Hepatocyte (in vitro differentiated cells): ENCODE measurements around the gene TSACC. TPM values are rescaled to one million over a fixed set of nuclear protein-coding genes. Genes with fewer than 3 reads are reported as not detected.

Experiments
- DNase-seq: peaks from one replicate; pipeline ENCODE4 v3.0.0-alpha.2; 2016; ENCODE audit warnings: low spot score
- H2AFZ ChIP-seq: fragments of 200-600 bp; sonication (generic); 2 replicates; pipeline ENCODE4 v1.6.0; 2016; ENCODE audit warnings: antibody characterized with exemption, mild to moderate bottlenecking
- H3K27ac ChIP-seq: fragments of 200-600 bp; sonication (generic); 2 replicates; pipeline ENCODE4 v1.5.1; 2016; ENCODE audit warnings: mild to moderate bottlenecking
- H3K27me3 ChIP-seq: fragments of 200-600 bp; sonication (generic); 2 replicates; pipeline ENCODE4 v1.6.1; 2016
- H3K36me3 ChIP-seq: fragments of 200-600 bp; sonication (generic); replicated peaks from 2 replicates; pipeline ENCODE4 v1.5.1; 2016; ENCODE audit warnings: low read depth; ENCODE audit not compliant: insufficient read depth
- H3K4me1 ChIP-seq: fragments of 200-600 bp; sonication (generic); 2 replicates; pipeline ENCODE4 v1.5.1; 2016; ENCODE audit warnings: mild to moderate bottlenecking, moderate library complexity; ENCODE audit not compliant: insufficient read depth
- H3K4me2 ChIP-seq: fragments of 200-600 bp; sonication (generic); 2 replicates; pipeline ENCODE4 v1.6.0; 2016
- H3K4me3 ChIP-seq: fragments of 200-600 bp; sonication (generic); 2 replicates; pipeline ENCODE4 v1.5.1; 2016; ENCODE audit warnings: mild to moderate bottlenecking
- H3K79me2 ChIP-seq: fragments of 200-600 bp; sonication (generic); 2 replicates; pipeline ENCODE4 v1.6.0; 2017; ENCODE audit warnings: mild to moderate bottlenecking
- H3K9me2 ChIP-seq: fragments of 200-600 bp; sonication (generic); replicated peaks from 2 replicates; pipeline ENCODE4 v1.6.0; 2017; ENCODE audit warnings: mild to moderate bottlenecking; ENCODE audit not compliant: insufficient read depth
- H3K9me3 ChIP-seq: fragments of 200-600 bp; sonication (generic); 2 replicates; pipeline ENCODE4 v1.5.1; 2016; ENCODE audit warnings: low read depth, mild to moderate bottlenecking
- H4K20me1 ChIP-seq: fragments of 200-600 bp; sonication (generic); 2 replicates; pipeline ENCODE4 v1.6.0; 2016; ENCODE audit warnings: mild to moderate bottlenecking; ENCODE audit not compliant: insufficient read depth, poor library complexity, severe bottlenecking
- CTCF ChIP-seq: fragments of 200-600 bp; sonication (generic); IDR thresholded peaks from 2 replicates; pipeline ENCODE4 v1.5.1; 2016; ENCODE audit warnings: antibody characterized with exemption, mild to moderate bottlenecking; ENCODE audit not compliant: poor library complexity
- EZH2 ChIP-seq: fragments of 200-600 bp; sonication (generic); IDR thresholded peaks from 2 replicates; pipeline ENCODE4 v1.6.1; 2016; ENCODE audit warnings: antibody characterized with exemption, mild to moderate bottlenecking, borderline replicate concordance
- EZH2phosphoT487 ChIP-seq: fragments of 200-600 bp; sonication (generic); IDR thresholded peaks from one replicate; pipeline ENCODE4 v1.6.1; 2018; ENCODE audit warnings: antibody characterized with exemption, mild to moderate bottlenecking, low read depth, moderate library complexity; ENCODE audit not compliant: unreplicated experiment, severe bottlenecking
- WGBS: methylation state at CpG from one replicate; pipeline ENCODE4 v1.1.6; 2016; ENCODE audit warnings: low lambda C conversion rate; ENCODE audit errors: missing lambda C conversion rate; 5-methylcytosine and 5-hydroxymethylcytosine counted together
- polyA plus RNA-seq: library from polyadenylated mRNA; unstranded; fragments of >200 nt; fragmentation: Nextera tagmentation; extraction: Ambion mirVana; gene quantifications from 2 replicates; pipeline ENCODE4 v1.2.1, GENCODE V29; 2016
- total RNA-seq: library from RNA; depleted of rRNA; stranded (reverse); fragments of >200 nt; gene quantifications from 2 replicates; pipeline ENCODE4 v1.2.3, GENCODE V29; 2014

The TSACC gene
- total and polyA plus RNA-seq, 2 experiments from 2014 or later: 1.5 TPM; not detected in 1

GRCh38 chr1:156293098-156293434, 45.3 kb upstream of the TSACC start:
- Histone ChIP-seq H3K79me2 (peaks cover 31% of the 10 kb centered on the region), H3K9me2 (no peaks in the 10 kb centered on the region), H3K4me1 (peaks cover 24% of the 10 kb centered on the region), H3K4me2 (peak overlapping the region; percentile 70), H3K36me3 (no peaks in the 10 kb centered on the region), H4K20me1 (no peaks in the 10 kb centered on the region), H2AFZ (no peak overlapping the region), H3K4me3 (no peak overlapping the region), H3K9me3 (no peaks in the 10 kb centered on the region), H3K27ac (peak overlapping the region; percentile 85), H3K27me3 (no peaks in the 10 kb centered on the region)
- TF ChIP-seq CTCF (no peak), EZH2 (no peak), EZH2phosphoT487 (no peak)
- WGBS: 97% methylated on average over 8 of the region's 8 CpGs
- no peak for DNase-seq

- no peak for DNase-seq
- H3K9me2 ChIP-seq: no peaks in the 10 kb centered on the region
- peak overlapping the region; percentile 70 for H3K4me2 ChIP-seq
- whole genome bisulfite sequencing: 96% methylated on average over 9 of the region's 9 CpGs
- no peak for TF ChIP-seq EZH2
- TF ChIP-seq EZH2phosphoT487: no peak
- TF ChIP-seq CTCF: no peak
- no peaks in the 10 kb centered on the region for H3K36me3 ChIP-seq
- H3K4me3 ChIP-seq: no peak overlapping the region
- no peaks in the 10 kb centered on the region for H4K20me1 ChIP-seq
- no peak overlapping the region for H2AFZ ChIP-seq
- H3K4me1 ChIP-seq: peaks cover 24% of the 10 kb centered on the region
- no peak overlapping the region for H3K27ac ChIP-seq
- no peaks in the 10 kb centered on the region for H3K9me3 ChIP-seq
- H3K27me3 ChIP-seq: no peaks in the 10 kb centered on the region
- peaks cover 28% of the 10 kb centered on the region for H3K79me2 ChIP-seq
These were observed 44.4 kb upstream of the TSACC start for GRCh38 chr1:156293895-156294294.

- TF ChIP-seq CTCF: no peak
- TF ChIP-seq EZH2phosphoT487: no peak
- no peak for TF ChIP-seq EZH2
- H3K4me1 ChIP-seq: peaks cover 24% of the 10 kb centered on the region
These were observed 42.9 kb upstream of the TSACC start, which contains the start of gene GLMP for GRCh38 chr1:156295391-156295947. TSS of gene GLMP (minus strand) at chr1:156295679. CDS start at chr1:156295645, 34 bp downstream.

More at GRCh38 chr1:156295391-156295947, 42.9 kb upstream of the TSACC start, which contains the start of gene GLMP:
- no peaks in the 10 kb centered on the region for H3K36me3 ChIP-seq
- peak within 1 kb of the TSS; percentile 77 for H3K4me3 ChIP-seq
- H3K79me2 ChIP-seq: peaks cover 20% of the 10 kb centered on the region
- H3K27ac ChIP-seq: no peak within 1 kb of the TSS
- H3K27me3 ChIP-seq: no peaks in the 10 kb centered on the region
- H3K4me2 ChIP-seq: peak within 1 kb of the TSS; percentile 70
- H2AFZ ChIP-seq: peak within 1 kb of the TSS; percentile 25
- peak; percentile 87 for DNase-seq
- no peaks in the 10 kb centered on the region for H3K9me3 ChIP-seq
- no peaks in the 10 kb centered on the region for H4K20me1 ChIP-seq
- WGBS: 5% methylated on average over 17 of the region's 17 CpGs
- H3K9me2 ChIP-seq: no peaks in the 10 kb centered on the region
